GM18873 (cell line): Measurements from ENCODE around the gene MCRIP2.
"Not testable (repeated sequence)": the region's sequence is repeated elsewhere in the genome, so short reads cannot be mapped to it uniquely, and the experiment has no call there.

Experiments used
- ATAC-seq: cut with Tn5 transposase; IDR thresholded peaks from one replicate; pipeline ENCODE4 v1.9.1; 2021; ENCODE audit warnings: mild to moderate bottlenecking, moderate library complexity, moderate number of reproducible peaks; ENCODE audit not compliant: unreplicated experiment, low FRiP score

MCRIP2 gene

DNA sequence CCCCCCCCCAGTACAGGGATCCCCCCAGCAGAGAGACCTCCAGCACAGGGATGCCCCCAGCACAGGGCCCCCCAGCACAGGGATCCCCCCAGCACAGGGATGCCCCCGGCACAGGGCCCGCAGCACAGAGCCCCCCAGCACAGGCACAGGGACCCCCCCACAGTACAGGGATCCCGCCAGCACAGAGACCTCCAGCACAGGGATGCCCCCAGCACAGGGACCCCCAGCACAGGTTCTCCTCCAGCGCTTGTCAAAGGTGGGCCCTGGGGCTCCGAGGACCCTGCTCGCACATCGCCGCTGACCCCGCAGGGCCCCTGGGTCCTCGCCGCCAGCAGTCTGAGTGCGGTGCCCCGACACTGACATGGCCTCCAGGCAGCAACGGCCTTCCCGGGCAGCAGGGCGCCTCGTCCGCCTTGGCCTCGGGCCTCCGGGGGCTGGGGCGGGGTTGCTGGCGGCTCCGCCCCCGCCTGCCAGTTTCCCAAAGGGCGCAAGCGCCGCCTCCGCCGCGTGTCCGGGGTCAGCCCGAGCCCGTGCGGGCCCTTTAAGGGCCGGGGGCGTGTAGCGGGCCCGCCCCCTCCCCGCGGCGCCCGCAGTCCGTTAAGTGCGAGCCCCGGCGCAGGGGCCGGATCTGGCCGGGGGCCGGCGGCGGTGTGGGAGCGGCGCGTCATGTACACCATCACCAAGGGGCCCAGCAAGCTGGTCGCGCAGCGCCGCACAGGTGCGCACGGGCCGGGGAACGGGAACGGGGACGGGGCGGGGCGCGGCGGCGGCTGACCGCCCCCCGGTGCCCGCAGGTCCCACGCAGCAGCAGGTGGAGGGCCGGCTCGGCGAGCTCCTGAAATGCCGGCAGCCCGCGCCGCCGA lies at the start of gene MCRIP2:
MCRIP2 (plus strand) TSS at position 503 of the 863 bp plus-strand sequence; CDS start at position 667, 164 bp downstream.
- ATAC-seq = no peak

DNA sequence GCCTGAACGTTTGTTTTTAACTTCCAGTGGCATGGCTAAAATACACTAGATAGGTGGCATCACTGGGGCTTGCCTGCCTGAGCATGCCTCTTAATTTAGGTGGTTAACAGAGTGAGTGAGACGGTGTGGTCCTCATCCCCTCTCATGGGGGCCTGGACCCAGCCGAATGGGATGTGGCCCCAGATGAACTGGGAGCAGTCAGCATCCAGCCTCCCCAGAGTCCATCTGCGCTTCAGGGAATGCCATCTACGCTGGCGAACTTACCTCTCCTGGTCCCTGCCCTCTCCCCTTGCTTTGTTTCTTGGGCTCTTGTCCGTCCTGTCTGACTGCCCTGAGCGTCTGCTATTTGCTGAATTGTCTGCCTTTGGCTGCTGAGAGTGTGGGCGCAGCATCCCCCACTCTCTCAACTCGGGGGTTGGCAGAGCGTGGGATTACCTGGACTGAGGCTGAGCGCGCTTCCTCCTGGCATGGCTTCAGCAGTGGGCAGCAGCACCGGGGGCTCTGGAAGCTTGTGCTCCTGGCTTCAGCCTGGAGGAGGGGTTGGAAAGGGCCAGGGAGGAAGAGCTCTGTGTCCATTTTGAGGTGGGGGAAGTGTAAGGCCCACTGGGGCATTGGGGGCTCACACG lies 49.6 kb upstream of the MCRIP2 start:
- ATAC-seq = no peak

DNA sequence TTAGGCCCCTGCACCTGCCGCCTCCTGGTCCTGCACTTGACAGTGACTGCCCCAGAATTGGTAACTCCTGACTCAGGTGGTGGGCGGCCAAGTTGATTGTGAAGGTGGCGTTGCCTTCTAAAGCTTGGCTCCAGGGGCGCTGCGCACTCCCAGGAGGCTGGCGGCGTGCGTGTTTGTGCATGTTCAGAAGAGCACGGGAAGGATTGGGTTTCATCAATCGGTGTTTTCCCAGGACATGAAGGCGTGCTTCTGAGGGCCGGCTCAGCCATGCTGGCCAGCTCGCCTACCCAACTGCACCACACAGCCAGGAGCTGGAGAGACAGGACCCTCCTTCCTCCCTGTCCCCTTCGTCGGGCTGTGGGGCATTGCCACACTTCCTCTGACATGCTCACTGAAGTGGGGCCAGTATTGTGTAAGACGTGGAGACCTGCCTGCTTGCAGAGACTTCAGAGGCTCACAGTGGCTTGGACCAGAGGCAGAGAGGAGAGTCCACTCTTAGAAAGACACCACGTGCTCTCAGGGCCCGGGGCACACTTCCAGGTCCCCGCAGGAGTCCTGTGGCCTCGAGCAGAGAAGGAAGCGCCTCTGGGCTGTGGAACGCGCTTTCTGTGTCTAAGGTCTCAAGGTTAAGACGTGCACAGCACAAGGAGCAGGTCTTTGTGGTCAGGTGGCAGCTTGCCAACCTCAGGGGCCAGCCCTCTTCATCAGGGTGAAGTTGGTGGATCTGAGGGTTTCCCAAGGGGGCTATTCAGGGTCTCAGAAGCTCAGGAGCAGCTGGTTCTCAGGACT lies 48.9 kb upstream of the MCRIP2 start:
- no peak for ATAC-seq

DNA sequence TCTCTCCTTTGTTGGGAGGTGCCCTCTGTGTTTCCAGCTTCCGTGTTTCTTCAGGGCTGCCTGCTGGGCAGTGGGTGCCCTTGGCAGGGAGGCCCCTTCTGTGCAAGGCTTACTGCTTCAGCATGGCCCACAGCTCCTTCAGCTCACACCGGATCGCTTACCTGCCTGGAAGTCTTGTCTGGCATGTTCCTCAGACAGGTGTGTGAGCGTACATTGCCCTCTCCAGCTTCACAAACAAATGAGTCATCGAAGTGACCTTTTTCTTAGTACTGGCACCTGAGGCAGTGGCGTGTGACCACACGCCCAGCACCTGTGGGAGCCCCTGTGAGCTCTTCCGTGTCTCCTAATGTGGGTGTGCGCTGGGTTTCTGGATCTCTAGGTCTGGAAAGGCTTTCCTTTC lies 48.2 kb upstream of the MCRIP2 start:
- ATAC-seq = no peak

- ATAC-seq = no peak
Measured at GRCh38 chr16:593807-594206, 47.8 kb upstream of the MCRIP2 start.

DNA sequence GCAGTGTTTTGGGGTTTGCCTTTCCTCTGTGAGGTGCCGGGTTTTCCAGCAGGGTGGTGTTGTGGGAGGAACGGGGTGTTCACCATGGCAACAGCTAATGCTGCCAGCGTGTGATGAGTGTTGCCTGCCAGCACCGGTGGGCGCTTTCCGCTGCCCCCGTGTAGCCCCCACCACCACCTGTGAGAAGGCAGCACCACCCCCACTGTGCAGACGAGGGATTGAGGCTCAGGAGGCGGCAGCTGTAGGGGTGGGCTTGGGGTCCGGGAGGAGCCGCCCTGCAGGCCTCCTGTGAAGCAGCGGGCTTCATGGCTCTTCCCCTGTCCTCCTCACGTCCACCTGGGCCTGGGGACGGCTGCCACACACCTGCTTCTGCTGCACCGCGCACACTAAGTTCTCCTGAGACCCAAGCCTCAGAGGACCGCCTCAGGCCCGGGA lies 46.5 kb upstream of the MCRIP2 start:
- ATAC-seq = no peak

GRCh38 chr16:595942-596735 lies 45.5 kb upstream of the MCRIP2 start:
- ATAC-seq = no peak

DNA sequence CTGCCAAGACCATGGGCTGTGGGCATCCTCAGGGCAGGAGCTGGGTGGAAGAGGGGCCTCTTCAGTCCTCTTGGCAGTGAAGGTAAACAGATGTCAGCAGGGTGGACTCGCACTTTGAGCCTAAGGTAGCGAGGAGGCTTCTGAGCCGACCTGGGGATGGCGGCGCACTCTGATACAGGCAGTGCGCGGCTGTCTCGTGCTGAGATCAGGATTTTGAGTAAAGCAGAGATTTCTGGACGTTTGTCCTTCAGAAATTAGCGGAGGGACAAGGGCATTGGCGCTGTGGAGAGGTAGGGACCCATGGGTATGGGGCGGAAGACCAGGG lies 44.9 kb upstream of the MCRIP2 start:
- ATAC-seq = no peak

DNA sequence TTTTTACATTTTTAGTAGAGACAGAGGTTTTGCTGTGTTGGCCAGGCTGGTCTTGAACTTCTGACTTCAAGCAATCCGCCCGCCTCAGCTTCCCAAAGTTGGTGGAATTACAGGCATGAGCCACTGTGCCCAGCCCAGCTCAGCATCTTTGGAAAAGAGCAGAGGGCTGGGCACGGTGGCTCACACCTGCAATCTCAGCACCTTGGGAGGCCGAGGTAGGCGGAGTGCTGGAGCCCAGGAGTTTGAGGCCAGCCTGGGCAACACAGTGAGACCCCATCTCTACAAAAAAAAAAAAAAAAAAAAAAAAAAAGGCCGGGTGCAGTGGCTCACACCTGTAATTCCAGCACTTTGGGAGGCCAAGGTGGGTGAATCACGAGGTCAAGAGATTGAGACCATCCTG lies 44.0 kb upstream of the MCRIP2 start:
- not testable (repeated sequence) for ATAC-seq

GRCh38 chr16:598823-599739 lies 42.5 kb upstream of the MCRIP2 start:
- no peak for ATAC-seq

DNA sequence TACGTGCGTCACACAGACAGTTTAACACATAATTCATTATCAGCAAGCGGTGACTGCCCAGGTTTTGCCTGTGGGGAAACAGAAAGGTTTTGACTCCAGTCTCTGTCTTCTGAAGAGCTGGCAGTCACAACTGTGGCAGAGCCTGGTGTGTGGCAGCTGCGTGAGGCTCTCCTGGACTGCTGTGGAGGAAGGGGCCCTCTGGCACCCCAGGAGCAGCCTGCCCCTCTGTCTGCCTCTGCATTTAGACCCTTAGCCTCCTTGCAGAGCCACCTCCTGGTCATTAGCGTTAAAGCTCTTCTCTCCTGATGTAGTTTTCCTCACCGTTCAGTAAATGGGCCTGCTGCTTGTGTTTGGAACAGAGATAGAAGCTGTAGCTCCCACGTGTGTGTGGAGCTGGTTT lies 40.8 kb upstream of the MCRIP2 start:
- ATAC-seq = no peak

DNA sequence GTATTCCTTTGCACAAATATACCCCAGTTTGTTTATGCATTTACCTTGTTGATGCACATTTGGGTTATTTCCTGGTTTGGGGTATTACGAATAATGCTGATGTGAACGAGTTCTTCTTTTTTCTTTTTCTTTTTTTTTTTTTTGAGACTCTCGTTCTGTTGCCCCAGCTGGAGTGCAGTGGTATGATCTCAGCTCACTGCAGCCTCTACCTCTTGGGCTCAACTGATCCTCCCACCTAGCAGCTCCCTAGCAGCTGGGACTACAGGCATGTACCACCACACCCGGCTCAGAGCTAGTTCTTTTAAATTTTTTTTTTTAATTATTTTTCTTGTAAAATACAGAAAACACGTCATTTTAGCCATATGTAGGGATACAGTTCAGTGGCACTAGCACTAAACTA lies 37.7 kb upstream of the MCRIP2 start:
- no peak for ATAC-seq

- no peak for ATAC-seq
Measured at GRCh38 chr16:606656-607307, 34.8 kb upstream of the MCRIP2 start.

GRCh38 chr16:608019-608418 lies 33.6 kb upstream of the MCRIP2 start:
- no peak for ATAC-seq

- no peak for ATAC-seq
Measured at GRCh38 chr16:609316-609715, 32.3 kb upstream of the MCRIP2 start.

DNA sequence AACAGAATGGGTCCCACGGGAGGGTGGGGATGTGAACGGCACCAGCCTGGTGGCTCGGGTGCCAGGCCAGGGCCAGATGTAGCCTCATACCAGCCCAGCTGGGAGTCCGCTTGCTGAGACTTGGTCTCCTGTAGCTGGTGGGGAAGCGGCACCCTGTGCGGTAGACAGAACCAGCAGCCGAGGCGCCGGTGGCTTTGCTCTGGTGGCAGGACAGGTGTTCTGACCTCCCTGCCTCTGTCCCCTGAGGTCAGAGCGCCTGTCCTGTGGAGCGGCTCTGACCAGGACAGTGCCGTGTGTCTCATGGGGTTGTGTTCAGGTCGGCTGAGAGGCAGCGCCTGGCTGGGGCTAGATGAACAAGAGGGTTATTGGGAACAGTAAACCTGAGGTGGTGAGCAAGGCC lies 31.6 kb upstream of the MCRIP2 start:
- ATAC-seq = no peak

DNA sequence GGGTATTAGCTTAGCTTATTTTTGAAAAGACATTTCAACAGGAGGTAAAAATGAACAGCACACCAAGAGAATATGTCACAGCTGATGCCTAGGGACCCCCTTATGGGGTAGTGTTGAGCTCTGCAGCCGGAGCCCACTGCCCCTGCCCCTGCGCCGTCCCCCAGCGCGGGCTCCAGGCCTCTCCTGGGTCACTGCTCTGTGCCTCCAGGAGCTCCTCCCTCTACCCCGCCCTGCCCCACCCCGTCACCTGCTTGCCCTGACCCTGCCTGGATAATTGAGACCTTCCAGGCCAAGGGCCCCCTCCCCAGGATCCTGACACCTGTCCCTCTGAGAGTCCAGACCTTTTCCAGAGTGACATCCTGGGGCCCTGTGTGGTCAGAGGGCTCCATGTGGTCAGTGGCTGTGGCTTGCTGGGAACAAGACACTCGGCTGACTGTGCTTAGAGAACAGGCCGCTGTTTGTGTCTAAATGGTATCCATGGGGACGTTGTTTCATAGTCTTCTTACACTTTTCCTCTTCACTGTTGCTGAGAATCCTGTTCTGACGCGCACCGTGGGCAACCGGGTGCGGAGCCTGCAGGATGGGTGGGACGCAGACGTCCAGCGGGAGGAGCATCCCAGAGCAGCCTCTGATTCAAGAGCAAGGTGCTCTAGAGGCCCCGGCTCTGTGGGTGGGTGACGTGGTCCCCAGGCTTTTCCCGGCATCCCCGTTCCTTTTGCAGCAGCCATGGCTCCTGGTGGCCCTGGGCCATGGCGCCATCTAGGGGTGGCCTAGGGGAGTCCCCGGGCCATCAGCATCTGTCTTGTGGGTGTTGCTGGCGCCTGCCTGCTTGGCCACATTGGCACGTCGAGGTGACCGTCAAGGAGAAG lies 30.9 kb upstream of the MCRIP2 start:
- no peak for ATAC-seq

- ATAC-seq = no peak
Measured at GRCh38 chr16:615122-615521, 26.5 kb upstream of the MCRIP2 start.
